AG08395 (cell line): ENCODE measurements around the gene QRICH1.

Experiments
- DNase-seq: peaks from one replicate; pipeline ENCODE4 v3.0.0; 2012; ENCODE audit warnings: mixed read lengths, low spot score

The QRICH1 gene, protein sequence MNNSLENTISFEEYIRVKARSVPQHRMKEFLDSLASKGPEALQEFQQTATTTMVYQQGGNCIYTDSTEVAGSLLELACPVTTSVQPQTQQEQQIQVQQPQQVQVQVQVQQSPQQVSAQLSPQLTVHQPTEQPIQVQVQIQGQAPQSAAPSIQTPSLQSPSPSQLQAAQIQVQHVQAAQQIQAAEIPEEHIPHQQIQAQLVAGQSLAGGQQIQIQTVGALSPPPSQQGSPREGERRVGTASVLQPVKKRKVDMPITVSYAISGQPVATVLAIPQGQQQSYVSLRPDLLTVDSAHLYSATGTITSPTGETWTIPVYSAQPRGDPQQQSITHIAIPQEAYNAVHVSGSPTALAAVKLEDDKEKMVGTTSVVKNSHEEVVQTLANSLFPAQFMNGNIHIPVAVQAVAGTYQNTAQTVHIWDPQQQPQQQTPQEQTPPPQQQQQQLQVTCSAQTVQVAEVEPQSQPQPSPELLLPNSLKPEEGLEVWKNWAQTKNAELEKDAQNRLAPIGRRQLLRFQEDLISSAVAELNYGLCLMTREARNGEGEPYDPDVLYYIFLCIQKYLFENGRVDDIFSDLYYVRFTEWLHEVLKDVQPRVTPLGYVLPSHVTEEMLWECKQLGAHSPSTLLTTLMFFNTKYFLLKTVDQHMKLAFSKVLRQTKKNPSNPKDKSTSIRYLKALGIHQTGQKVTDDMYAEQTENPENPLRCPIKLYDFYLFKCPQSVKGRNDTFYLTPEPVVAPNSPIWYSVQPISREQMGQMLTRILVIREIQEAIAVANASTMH

DNA sequence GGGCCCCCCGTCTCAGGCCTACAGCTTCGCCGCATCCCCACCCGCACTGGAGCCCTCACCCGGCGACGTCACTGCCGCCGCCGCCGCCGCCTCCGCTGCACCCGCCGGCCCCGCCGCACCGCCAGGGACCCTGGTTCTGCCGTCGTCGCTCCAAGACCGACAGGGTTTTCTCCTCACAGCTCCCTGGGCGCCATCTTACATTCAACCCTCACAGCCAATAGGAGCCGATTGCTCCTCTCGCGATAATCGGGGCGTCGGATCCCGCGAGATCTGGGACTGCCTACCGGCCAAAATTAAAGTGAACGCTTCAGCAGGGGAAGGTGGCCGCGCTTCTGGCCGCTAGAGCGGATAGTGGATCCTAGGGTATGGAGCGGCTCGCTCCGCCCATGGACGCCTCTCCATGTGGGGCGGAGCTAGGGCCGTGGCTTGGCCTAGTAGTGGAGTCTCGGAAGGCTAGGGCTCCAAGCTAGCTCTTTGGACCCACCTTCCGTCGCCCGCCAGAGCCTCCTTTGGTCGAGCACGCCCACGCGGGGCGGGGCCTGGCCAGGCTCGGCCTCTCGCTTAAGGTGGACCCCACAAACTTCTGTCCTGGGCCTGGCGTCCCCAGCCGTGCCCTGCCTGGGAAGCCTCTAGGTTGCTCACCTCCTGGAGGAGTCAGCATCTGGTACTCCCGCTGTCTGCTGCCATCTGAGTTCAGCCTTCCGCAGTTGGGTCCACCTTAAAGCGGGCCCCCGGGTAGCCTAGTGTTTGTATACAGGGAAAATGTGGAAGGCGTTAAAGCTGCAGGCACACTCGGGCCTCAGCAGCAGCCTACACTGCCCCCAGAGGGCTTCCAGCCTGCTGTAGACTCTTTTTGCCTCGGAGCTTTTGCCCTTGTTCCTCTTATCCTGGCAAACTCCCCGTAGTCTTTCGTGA, at the start of gene QRICH1:
TSS of gene QRICH1 (minus strand) at position 219 of the 915 bp plus-strand sequence. CDS start 17,054 bp downstream, outside the sequence.
- DNase-seq, result peak; percentile 95

DNA sequence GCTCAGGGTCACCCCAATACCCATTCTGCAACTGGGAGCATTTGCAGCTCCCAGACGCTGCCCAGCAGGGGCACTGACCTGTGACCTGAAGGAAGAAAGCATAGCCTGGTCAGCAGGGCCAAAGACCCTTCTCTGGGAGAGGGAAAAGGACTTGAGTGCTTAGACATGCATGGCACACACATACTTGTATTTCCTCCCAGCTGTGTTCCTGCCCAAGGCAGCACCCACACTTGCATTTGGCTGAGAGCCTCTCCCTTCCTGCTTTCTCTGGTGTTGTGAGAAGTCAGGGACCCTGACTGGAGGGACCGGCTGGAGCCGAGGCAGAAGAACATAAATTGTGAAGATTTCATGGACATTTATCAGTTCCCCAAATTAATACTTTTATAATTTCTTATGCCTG, 46.2 kb upstream of the QRICH1 start:
- DNase-seq, result no peak

DNA sequence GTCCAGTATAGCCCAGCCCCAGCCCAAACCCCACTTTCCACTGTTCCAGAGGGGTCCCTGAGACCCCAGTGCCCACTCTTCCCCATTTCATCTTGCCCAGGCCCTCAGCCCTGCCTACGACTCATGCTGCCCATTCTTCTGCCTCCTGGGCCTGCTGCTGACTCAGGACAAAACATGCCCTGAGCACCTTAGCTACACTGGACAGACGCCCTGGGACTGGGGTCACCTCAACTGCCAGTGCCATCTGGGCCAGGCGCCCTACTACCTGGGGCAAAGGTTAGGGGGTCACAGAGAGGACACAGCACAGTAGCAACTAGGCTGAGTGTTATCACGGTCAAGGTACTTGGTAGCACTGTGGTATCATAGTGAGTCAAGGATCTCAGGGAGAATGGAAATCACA, 41.6 kb upstream of the QRICH1 start:
- no peak for DNase-seq

DNA sequence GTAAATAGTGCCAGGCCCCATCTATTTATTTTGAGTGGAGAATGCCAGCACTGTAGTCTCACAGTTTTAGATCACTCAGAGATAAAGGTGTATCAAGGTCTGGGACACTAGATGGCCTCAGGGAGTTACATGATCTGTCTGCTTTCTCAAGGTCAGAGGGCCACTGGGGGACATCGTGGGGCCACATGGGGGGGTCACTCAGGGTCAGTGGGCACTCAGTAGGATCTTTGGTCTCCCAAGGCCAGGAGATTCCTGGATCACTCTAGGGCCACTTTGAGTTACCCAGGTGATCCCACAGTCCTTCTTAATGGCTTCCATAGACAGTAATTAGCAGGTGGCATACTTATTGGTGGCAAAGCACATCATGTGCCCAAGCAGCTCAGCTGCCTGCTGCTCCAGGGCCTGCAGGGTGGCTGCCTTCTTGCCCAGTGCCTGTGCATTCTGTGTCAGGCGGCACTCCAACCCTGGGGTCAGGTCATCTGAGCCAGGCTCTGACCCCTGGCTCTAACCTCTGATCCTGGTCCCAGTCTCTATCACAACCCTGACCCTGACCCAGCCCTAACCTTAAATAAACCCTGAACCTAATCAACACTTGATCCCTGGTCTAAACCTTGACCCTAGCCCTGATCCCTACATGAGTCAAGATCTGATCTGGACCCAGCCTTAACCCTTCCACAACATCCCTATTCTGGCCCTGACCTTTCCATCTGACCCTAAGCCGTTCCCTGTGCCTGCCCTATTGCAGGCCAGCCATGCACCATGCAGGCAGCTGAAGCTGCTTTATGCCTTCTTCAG, 40.8 kb upstream of the QRICH1 start:
- DNase-seq, result peak; percentile 11

DNA sequence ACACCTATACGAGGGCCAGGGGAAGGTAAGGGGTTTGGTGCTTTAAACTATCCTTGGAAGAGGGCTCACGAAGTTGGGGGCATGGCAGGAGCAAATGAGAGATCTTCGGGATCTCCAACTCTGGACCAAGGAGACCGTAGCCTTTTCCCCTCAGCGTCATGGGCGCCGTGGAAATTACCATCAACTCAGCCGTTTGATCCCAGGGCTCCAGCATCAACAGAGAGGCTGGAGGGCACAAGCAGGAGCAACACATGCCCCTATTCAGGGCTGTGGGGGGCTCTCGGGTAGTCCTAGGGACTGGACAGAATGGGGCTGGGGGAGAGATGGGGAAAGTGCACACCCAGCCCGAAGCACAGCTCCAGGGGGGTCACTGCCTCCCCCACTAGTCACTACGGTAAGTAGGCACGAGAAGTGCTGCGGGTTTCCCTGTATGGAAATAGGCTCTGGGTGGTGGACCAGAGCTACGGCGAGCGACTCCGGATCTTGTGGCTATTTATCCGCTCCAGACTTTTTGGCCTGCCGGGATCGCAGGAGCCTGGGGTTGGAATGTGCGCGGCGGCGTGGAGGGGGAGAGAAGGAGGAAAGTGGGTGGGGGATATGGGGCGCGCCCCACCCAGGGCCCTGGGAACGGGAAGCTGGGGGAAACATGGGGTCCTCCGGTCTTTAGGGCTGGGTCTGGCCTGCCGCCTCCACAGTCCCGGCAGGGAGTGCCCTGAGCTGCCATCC, 39.5 kb upstream of the QRICH1 start:
- peak; percentile 94 for DNase-seq

DNA sequence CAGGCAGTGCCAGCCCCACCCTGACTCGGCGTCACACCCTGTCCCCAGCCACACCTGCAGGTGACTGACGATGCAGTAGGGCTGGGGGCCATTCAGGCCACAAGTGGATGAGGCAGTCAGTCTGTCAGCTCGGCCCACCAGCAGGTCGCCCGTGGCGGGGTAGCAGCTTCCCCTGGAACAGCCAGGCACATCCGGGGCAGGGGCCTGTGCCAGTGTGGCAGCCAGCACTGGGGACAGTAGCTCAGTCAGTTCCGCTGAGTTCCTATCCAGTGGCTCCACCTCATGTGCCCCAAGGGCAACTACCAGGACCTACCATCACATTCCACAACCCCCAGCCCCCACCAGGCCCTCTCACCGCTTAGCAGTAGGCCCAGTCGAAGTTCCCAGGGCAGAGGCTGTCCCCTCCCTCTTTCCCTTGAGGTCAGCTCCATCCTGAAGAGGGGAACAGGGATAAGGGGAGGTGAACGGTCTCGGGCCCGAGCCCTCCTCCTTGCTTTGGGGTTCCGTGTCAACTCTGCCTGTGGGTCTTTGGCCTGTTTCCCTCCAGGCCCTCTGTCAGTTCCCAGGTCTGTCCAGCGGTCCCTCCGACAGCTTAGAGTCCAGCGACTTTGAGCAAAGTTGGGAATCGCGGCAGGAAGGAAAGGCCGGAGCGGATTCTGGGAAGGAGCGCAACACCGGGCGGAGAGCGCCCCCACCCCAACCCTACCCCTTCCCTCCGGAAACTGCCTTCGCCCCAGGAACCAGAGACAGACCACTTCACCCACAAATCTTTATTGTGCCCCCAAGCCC, 38.8 kb upstream of the QRICH1 start, which contains the start of gene LAMB2:
TSS of gene LAMB2 (minus strand) at position 614 of the 789 bp plus-strand sequence. CDS start at position 431, 183 bp downstream.
- DNase-seq, result peak; percentile 80

DNA sequence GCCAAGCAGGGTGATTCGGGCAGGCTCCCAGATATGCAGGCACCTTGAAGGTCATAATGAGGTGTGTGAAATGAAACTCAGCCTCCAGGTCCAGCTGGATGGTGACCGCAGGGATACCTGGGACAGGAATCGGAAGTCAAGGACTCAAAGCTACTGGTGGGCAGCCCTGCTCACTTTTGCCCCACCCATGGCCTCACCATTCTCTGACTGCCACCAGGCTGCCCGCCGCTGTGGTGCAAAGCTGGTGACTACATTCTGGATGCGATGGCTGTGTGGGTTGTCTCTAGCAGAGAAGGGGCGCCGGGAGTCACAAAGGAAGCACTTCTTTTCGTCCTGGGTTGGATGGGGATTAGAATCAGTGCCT, 38.2 kb upstream of the QRICH1 start:
- DNase-seq, result no peak

DNA sequence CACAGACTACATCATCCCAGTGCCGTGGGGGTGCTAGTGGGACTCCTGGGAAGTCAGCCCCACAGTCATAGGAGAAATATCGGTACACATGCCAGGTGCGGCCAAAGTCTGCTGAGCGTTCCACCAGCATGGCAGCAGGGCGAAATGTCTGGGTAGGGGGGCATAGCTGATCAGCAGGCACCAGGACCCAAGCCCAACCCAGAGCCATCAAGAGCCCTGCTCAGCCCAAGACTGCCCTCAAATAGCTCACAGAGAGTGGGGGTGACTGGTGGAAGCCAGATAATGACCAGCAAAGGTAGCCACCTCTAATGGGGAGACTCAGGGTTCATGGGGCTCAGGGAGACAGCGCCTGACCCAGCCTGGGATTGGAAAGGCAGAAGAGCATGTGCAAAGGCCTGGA, 37.7 kb upstream of the QRICH1 start:
- DNase-seq, result no peak

DNA sequence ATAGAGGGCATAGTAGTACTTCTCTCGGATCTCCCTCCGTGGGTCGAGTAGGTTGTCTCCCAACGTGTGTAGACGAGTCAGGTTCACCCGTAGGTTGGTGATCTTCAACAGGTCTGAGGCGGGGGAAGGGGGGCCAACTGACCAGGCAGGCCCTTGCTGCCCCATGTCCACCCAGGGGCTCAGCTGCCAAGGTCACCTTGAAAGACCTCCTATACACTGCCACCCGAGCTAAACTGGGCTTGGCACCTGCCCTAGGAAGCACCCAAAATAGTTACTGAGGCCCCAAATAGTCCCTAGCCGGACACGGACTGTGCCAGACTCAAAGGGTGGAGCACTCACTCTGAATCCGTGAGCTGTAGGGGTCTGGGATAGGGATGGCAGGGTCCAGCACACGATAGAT, 37.2 kb upstream of the QRICH1 start:
- no peak for DNase-seq

DNA sequence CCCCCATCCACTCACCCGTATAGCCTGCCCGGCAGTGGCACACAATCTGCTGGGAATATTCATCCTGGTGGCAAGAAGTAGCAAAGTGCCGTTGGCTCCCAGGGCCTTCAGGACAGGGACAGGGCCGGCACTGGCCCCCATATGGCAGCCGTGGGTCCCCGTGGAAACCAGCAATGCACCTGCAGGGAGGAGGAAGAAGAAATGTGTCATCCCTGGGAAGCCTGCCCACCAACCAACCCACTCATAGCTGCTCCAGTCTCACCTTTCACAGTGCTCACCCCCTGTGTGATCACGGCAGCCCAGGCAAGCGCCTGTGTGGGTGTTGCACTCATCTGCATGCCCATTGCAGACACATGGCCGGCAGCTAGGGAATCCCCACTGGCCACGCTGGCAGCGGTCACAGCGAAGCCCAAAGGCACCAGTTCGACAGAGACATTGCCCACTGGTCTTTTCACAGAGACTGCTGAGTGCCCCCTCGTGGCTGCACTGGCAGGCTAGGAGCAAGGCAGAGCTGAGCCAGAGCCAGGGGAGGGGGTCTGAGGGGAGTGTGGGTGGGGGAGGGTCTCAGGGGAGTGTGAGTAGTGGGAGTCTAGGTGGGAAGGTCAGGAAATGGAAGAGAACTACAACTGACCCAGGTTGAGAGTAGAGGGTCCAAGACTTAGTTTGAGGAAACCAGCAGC, 31.3 kb upstream of the QRICH1 start:
- DNase-seq, result no peak

DNA sequence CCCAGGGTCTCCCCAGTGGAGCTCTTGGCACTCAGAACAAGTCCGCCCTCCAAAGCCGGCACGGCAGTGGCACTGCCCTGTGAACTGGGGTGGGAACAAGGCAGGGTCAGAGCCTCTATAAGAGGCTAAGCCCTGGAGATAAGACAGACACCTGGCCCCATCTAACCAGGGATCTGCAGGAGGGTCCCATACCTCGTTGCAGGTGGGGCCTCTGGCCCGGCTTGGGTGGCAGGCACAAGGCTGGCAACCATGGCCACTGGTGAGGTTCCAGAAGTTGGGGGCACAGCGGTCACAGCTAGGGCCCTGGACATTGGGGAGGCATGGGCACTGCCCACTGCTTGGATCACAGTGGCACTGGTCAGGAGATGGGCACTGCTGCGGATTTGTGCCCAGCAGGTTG, 30.3 kb upstream of the QRICH1 start:
- no peak for DNase-seq

DNA sequence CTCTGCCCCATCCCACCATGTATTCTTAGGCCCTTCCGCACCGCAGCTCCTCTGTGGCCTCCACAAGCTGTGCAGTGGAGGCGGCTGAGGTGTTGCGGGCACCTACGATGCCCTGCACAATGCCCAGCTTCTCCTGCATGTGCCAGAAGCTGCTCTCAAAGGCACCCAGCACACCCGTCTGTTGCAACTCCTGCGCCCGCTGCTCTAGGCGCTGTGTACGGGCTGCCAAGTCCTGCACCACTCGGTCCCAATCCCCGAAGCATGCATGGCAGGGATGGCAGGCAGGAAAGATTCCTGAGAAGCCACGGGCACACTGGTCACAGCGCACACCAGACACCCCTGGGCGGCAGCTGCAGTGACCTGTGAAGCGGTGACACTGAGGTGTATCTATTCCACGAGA, 29.8 kb upstream of the QRICH1 start:
- no peak for DNase-seq

DNA sequence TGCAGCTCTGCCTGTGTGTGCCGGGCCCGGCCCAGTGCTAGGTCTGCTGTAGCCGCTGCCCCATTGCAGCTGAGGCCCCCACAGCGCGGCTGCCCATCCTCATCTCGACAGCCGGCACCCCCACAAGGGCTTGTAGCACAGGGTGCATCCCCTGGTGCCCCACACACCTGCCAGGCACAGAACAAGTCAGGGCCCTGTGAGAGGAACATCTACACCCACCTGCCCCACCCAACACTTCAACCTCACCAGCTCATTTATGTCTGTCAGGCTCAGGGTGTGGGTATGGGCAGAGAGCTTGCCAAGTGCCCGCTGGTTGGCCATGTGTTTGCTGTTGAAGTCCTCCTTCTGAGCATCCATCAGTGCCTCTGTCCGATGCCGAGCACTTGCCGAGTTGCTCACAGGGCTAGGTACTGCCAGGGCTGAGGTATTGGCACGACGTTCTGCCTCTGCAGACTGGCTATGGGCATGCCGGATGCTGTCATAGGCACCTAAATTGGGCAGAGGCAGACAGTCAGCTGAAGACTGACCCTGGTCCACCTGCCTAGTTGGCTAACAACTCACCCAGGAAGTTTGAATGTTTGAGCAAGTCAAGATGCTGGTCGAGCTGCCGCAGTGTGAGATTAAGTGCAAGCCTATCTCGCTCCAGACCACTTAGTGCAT, 29.1 kb upstream of the QRICH1 start:
- DNase-seq, result no peak

DNA sequence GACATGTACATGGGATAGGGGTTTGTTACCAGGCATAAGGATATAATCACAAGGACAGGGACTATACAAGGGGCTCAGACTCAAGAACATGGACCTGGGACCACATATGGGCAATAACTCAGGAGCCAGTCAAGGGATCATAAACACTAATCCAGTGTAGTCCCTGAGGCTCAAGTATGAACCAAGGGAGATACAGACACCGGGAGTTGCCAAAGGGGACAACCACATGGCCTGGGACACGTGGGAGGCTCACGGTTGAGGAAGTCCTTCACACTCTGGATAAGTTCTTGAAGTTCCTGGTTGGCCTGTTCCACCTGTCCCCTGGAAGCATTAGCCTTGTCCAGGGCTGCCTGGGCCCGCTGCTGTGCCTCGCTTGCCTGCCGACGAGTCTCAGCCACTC, 28.6 kb upstream of the QRICH1 start:
- DNase-seq, result no peak

DNA sequence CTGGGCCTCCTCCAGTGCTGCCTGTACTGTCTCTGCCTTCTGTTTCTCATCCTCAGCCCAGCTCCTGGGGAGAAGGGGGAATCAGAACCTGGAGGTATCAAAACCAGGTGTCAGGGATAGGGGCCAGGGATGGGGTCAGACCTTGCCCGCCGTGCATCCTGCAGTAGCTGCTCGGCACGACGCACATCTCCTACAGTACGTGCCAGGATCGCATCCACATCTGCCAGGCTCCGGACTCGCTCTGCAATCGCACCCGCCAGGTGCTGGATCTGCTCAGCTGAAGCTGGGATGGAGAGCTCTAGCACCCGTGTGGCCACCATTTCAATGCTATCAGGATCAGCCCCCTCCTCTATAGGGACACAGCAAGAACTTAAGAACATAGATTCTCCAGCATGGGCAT, 28.2 kb upstream of the QRICH1 start:
- no peak for DNase-seq

DNA sequence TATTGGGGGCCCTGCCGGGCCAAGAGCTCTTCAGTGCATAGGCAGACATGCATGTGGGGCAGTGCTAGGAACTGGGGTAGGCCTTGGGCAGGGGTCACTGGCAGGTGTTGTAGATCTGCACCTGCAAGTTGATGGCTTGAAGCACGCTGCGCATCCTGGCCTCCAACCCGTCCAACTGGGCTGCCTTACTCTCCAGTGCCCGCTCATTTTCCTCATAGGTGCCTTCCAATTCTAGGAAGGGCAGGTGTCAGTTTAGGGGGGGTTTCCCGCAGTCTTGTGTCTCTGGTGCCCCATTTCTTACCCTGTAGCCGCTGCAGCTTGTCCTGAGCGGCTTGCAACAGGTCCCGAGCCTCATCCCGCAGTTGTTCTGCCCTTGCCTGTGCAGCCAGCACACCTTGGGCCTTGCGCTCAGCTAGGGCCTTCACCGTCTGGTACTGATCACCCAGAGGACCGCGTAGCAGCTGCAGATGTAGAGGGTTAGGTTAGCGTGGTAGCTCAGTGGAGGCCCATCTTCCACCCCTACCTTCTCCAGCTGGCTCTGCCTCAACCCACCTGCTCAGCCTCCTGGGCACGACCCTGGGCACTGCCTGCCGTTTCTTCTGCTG, 27.4 kb upstream of the QRICH1 start:
- DNase-seq, result no peak

DNA sequence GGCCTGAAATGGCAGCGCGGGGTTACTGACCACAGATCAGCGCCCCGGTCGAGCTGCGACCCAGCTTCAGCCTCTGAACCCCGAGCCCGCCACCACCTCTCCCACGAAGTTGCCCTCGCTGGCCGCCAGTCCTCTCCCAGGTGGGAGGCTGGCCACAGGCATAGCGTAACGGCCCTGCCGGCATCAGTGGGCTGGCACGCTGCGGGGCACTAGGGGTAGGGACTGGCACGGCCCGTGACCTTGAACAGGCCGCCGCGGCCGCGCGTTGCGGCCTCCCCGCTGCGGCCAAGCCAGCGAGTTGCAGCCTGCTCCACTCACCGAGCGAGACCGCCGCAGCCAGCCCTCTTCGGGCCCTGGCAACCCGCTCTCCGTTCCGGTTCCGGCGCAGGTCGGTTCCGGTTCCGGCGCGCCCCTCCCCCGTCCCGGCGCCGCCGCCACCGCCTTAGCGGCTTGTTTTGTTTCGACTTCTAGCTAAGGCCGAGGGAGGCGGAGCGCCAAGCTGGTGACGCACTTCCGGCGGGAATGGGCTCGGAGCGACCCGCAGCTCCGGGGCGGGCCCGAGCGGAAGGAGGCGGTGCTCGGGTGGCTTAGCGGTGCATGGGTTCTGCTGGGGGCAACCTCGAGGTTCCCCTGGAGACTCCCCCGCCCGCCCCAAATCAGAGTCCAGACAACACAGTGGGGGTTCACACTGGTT, 26.7 kb upstream of the QRICH1 start, which contains the start of gene USP19:
TSS of gene USP19 (minus strand) at position 386 of the 694 bp plus-strand sequence. CDS start 1,678 bp downstream, outside the sequence.
- peak; percentile 96 for DNase-seq

DNA sequence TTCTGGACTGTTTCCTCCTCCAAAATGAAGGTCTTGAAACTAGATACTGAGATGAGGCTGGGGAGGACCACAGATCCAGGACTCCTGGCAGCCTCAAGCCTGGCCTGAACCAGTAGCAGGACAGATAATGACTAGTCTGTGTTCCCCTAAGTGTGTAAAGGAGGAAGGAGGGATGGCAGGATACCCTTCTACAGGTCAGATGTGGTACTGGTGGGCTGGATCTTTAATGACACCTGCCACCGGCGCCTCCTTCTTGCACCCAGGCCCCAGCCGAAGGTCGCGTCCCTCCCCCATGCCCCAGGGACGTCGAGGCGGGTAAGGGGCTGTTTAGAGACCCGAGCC, 26.2 kb upstream of the QRICH1 start:
- DNase-seq, result peak; percentile 13
